ENCODE data around the gene MED12L.

MED12L gene

DNA sequence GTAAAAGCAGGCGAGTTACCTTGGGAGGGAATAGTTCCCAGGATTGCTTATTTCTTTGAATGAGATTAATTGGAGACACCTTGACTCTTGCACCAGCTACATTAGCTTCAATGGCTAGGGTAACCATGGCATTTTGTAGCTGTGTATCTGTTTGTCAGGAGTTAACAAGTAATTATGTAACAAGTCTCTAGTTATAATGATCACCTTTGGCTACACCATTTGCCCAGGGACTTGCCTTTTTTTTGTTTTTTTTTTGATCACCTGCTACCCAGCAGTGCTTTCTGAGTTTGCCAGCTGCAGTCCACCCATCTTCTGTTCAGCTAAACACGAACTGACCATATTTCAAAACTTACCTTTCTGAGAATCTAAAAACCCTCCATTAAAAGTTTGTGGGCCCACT, 2.2 kb downstream of the MED12L start:
- no peak for FAIRE-seq

GRCh38 chr3:151091685-151092345, 6.4 kb downstream of the MED12L start:
- no peak for DNase-seq (ENCODE audit: low spot score)
- FAIRE-seq: no peak

More for the DNA sequence above, 2.2 kb downstream of the MED12L start:
- no peak for DNase-seq (ENCODE audit: low spot score)

DNA sequence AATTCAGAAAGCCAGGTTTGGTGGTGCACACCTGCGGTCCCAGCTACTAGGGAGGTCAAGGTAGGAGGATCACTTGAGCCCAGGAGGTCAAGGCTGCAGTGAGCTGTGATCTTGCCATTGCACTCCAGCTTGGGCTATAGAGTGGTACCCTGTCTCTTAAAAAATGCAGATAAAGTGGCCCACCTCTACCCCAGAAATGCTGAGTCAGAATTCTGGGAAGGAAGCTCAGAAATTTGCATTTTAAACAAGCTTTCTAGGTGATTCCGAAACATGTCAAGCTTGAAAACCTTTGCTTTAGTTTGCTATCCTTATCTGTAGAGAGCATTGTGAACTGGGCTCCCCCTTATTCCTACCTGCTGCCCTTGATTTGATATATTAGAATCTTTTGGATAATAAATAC, 7.7 kb downstream of the MED12L start:
- FAIRE-seq: no peak
- no peak for DNase-seq (ENCODE audit: low spot score)

GRCh38 chr3:151093905-151094304, 8.4 kb downstream of the MED12L start:
- DNase-seq (ENCODE audit: low spot score) (no peak), FAIRE-seq (no peak)

DNA sequence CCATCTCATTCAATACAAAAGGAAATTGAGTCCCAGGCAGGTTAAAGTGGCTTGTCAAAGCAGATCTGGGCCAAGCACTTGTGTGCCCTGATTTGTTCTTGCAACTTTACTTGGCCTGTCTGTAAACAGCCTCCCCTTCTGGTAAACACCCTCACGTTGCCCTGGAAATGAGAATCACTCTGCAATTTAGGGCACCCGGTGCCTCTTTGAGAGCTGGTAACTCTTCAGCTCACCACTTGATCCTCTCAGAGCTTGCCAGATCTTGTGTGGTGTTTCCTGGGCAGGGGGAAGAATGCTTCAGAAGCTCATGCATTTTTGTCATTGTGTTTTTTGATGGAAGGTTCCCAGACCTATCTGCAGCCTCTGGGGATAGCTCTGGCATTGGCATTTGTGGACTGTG, 11.3 kb downstream of the MED12L start:
- DNase-seq (ENCODE audit: low spot score) (no peak), FAIRE-seq (no peak)

GRCh38 chr3:151100076-151100475, 14.6 kb downstream of the MED12L start:
- no peak for FAIRE-seq
- no peak for DNase-seq (ENCODE audit: low spot score)

DNA sequence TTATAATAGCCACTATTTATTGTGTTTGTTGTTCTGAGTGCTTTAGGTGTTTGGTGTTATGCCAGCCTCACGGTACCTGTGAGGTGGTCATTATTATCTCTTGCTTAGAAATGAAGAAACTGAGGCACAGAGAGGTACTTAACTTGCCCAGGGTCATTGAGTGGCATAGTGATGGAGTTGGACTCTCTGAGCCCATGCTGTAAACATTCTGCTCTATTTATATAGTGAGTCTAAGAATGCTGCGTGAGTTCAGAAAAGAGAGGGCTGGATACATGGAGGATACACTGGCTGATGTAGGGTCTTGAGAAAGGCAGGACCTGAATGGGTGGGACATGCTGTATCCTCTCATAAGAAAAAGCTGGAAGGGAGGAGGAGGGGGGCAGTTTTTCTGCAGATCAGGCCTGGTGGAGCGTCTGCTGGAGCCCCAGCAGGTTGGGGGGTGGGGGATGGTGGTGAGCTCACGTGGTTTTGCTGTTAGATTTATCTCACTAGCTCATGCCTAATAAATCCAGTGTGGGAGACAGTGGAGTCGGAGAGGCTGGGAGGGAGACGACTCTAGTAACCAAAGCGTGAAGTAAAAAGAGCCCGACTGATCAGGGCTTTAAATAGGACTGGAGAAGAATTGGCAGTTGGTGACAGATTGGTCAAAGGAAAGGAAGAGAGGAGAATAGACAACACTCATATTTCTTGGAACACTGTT, 16.0 kb downstream of the MED12L start:
- FAIRE-seq (no peak), DNase-seq (ENCODE audit: low spot score) (no peak)

DNA sequence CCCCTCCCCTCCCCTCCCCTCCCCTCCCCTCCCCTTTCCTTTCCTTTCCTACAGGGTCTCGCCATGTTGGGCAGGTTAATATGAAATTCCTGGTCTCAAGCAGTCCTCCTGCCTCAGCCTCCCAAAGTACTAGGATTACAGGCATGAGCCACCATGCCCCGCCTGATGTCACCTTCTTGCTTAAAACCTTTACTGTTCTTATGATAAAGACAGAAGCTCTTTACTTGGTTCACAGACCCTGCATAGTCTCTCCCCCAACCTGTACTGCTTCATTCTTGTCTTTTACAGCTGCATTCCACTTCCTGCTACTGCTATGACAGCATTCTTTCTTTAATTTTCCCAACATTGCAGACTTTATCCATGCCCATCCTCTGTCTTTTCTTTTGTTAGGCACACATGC, 20.8 kb downstream of the MED12L start:
- DNase-seq (ENCODE audit: low spot score) (no peak), FAIRE-seq (no peak)

GRCh38 chr3:151107177-151107576, 21.7 kb downstream of the MED12L start:
- no peak for DNase-seq (ENCODE audit: low spot score)
- FAIRE-seq: no peak

DNA sequence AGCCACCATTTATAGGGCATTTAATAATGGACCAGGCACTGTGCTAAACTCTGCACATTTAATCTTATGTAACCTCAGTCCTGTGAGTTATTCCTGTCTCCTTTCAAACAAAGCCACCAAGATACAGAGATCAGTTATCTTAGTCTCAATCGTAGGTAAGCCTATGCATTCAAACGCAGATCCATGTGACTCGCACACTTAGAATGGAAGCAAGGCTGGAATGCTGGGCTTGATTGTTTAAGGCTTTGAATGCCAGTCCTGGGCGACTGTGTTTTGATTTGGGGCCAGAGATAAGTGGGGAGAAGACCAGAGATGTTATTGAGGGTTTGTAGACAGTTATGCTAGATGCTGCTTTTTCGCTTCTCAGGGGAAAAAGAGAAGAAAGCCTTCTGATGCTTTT, 22.2 kb downstream of the MED12L start:
- FAIRE-seq (no peak), DNase-seq (ENCODE audit: low spot score) (no peak)

GRCh38 chr3:151109286-151109800, 23.9 kb downstream of the MED12L start:
- DNase-seq (ENCODE audit: low spot score): no peak
- no peak for FAIRE-seq

DNA sequence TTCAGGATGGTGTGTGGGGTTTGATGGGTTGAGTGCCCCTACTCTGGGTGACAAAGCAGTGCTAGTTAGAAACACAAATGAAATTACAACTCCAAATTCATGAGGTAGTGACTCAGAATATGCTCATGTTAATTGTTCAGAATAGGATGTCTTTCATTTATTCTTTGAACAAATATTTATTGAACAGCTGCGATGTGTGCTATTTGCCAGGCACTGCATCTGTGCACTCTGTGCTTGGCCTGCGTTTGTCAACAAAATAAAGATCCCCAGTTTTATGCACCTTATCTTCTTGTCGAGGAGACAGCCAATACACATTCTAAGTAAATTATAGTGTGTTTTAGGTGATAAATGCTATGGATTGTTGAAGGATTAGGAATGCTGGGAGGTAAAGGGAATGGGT, 27.3 kb downstream of the MED12L start:
- no peak for FAIRE-seq
- DNase-seq (ENCODE audit: low spot score): no peak

- FAIRE-seq (no peak), DNase-seq (ENCODE audit: low spot score) (no peak)
Measured at GRCh38 chr3:151113343-151113742, 27.9 kb downstream of the MED12L start.

DNA sequence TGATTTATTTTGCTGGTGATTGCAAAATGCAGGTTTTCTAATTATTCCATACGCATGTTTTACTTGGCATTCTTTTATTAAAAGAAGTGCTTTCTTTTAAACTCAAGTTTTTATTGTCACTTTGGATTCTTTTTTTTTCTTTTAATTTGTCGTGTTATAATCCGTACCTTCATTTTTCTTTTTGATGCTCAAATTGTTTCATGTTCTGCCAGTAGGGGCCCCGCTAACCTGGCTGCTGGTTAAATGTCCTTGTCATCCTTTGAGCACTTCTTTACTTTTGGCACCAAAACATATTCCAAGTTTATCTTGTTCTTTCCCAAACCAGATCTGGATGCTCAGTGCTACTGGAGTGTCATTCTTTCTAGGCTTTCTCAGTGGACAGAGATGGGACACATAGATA, 31.6 kb downstream of the MED12L start:
- DNase-seq (ENCODE audit: low spot score): no peak
- FAIRE-seq: no peak

DNA sequence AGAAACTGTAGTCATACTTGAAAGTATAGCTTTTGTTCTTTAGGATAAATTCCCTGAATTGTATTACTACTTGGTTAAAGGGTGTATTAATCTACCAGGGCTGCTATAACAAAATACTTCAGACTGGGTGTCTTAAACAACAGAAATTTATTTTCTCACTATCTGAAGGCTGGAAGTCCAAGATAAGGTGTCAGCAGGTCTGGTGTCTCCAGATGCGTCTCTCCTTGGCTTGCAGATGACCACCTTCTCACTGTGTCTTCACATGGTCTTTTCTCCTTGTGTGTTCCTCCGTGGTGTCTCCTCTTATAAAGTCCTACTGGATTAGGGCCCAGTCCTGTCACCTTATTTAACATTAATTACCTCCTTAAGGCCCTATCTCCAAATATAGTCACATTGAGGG, 33.7 kb downstream of the MED12L start:
- FAIRE-seq: no peak

DNA sequence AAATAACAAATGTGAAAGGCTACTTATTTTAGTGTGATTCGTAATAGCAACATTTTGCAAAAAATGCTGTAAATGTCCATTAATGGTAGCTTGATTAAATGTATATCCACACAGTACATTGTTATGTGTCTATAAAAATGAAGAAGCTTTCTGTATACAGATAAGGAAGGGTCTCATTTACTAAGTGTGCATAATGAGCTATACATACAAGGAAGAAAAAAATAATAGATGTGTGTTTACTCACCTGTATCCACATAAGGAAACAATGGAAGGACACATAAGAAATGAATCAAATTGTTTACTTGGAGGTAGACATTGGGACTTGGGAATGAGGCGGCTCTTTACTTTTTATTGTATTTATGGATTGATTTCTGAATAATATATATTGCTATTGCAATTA, 34.9 kb downstream of the MED12L start:
- DNase-seq (ENCODE audit: low spot score) (no peak), FAIRE-seq (no peak)

More for the DNA sequence above, 33.7 kb downstream of the MED12L start:
- DNase-seq (ENCODE audit: low spot score): no peak

- FAIRE-seq: no peak
Measured at GRCh38 chr3:151121016-151121415, 35.6 kb downstream of the MED12L start.

GRCh38 chr3:151123827-151124226, 38.4 kb downstream of the MED12L start:
- DNase-seq (ENCODE audit: low spot score) (no peak), FAIRE-seq (no peak)

More at GRCh38 chr3:151121016-151121415, 35.6 kb downstream of the MED12L start:
- no peak for DNase-seq (ENCODE audit: low spot score)

DNA sequence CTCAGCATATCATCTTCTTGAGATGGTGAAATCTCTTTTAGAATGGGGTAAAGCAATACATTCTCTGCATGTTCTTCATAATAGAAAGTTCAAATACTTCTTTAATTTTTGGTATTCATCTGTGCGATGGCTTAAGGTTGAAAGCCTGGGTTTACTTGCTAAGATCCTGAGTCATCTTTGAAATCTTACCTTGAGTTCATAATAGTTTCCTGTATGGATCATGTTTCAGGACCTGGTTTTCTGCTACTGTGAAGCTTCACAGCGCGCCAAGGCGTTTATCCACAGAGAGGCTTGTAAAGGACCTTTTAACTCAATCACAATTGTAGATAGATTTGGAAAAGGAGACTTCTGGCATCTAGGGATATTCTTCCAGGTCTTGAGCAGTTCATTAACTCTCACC, 39.0 kb downstream of the MED12L start:
- no peak for DNase-seq (ENCODE audit: low spot score)
- no peak for FAIRE-seq

DNA sequence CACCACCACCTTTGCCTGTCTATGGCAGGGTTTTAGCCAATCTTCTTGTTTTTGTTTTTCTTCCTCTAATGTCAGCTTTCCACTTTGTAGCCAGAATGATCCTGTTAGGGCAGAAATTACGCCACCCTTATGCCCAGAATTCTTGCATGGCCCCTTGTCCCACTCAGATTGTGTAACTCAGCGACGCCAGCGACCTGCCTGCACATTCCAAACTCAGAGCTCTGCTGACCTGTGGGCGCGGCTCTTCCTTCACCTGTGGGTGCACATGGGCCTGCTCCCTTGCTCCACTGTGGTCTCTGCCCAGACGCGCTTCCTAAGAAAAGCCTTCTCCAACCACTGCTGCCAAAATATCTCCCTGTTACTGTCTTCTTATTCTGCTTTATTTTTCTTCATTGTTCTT, 45.0 kb downstream of the MED12L start:
- FAIRE-seq (no peak), DNase-seq (ENCODE audit: low spot score) (no peak)

DNA sequence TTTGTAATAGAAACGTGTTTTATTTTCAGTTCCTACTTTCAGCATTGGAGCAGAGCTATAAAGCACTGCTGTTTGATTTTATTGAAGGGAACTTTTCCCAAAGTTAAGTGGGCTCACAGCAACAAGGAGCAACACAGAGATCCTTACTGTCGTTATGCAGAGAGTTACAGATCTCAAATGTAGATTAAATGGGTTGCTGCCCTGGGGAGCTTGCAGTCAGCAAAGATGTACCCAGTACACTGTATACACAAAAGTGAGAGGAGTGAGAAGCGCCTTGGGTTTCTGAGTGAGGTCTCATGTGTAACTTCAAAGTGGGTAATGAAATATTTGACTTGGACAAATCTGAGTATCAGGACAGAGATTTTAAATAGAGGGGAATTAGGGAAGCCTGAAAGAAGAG, 47.7 kb downstream of the MED12L start:
- FAIRE-seq: no peak
- DNase-seq (ENCODE audit: low spot score): no peak

DNA sequence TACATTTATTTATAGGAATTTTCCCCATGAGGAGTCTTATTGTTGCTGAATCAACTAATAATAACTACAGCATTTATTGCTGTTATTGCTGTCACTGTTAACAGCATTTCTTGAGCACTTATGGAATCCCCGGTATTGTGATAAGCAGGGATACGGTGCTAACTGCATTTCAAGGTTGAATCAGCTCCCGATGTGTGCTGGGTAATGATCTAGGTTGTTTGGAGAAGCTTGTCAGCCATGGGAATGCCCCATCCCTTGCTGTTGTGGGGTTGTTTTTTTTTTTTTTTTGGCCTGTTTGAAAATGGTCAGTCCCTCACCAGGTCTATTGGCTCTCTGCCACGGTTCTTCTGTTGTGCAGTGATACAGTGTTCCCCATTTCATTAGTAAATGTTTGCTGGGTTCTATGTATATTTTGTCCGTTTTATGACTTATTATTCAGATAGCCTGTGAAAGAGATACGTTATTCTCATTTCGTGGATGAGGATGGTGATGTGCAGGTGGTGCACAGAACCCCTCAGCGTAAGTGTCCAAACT, 48.5 kb downstream of the MED12L start:
- DNase-seq (ENCODE audit: low spot score) (no peak), FAIRE-seq (no peak)
